HEK293T (cell line): ENCODE data around the gene ING3.

Source experiments
- BHLHE40 ChIP-seq: fragments of 450-650 bp; IDR thresholded peaks from 2 replicates; pipeline ENCODE4 v1.6.1; 2016; ENCODE audit warnings: mild to moderate bottlenecking, moderate library complexity, borderline replicate concordance
- ELF4 ChIP-seq: fragments of 450-650 bp; IDR thresholded peaks from 2 replicates; pipeline ENCODE4 v1.6.1; 2017; ENCODE audit warnings: antibody characterized with exemption
- FOXA1 ChIP-seq: fragments of 450-650 bp; IDR thresholded peaks from 2 replicates; pipeline ENCODE4 v1.6.1; 2016; ENCODE audit warnings: mild to moderate bottlenecking
- FOXM1 ChIP-seq: fragments of 450-650 bp; IDR thresholded peaks from 2 replicates; pipeline ENCODE4 v1.6.1; 2017; ENCODE audit warnings: mild to moderate bottlenecking, borderline replicate concordance
- L3MBTL2 ChIP-seq: fragments of 450-650 bp; conservative IDR thresholded peaks from 2 replicates; pipeline ENCODE4 v1.6.1; 2016; ENCODE audit warnings: mild to moderate bottlenecking
- NFRKB ChIP-seq: fragments of 450-650 bp; IDR thresholded peaks from 2 replicates; pipeline ENCODE4 v1.6.1; 2016; ENCODE audit warnings: mild to moderate bottlenecking, moderate library complexity
- SP1 ChIP-seq: fragments of 450-650 bp; IDR thresholded peaks from 2 replicates; pipeline ENCODE4 v1.6.1; 2017
- SUZ12 ChIP-seq: fragments of 450-650 bp; IDR thresholded peaks from 2 replicates; pipeline ENCODE4 v1.6.1; 2016; ENCODE audit warnings: mild to moderate bottlenecking
- TARDBP ChIP-seq: fragments of 450-650 bp; IDR thresholded peaks from 2 replicates; pipeline ENCODE4 v1.6.1; 2016
- ZNF384 ChIP-seq: fragments of 450-650 bp; IDR thresholded peaks from 2 replicates; pipeline ENCODE4 v1.6.1; 2016
- TF ChIP-seq, protein P1 (sequence below): fragments of 450-650 bp; IDR thresholded peaks from 2 replicates; pipeline ENCODE4 v1.6.1; 2016

DNA sequence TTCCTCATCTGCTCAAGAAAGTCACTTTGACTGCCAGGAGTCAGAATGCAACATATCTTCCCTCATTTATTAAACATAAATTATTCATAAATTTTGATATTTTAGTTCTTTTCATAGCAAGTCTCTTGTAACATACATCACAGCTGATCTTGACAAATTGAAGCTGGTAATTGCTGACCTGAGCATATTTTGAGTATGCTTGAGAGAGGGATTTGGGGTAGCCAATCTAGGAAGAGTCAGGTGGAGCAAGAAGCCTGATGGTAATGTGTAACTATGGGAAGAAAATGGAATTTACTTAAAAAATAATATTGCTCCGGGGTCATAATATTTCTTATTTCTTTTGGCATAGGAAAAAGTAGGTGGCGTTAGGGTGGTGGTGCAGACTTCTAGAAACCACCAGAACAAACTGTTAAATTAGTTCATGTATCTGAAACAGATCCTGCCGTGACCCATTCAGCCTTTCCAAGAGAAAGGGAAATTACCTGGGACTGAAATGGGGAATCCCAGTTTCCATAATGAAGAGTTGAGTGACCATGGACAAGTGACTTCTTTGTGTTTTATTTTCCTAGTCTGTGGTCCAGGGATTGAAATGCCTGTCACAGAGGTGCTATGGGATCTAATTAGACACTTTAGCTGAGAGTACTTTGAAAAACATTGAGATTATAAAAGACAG, 50.8 kb downstream of the ING3 start:
- TF ChIP-seq L3MBTL2 = no peak
- TF ChIP-seq NFRKB = no peak
- TF ChIP-seq SUZ12 = no peak
- TF ChIP-seq SP1 = no peak
- TF ChIP-seq, protein P1, sequence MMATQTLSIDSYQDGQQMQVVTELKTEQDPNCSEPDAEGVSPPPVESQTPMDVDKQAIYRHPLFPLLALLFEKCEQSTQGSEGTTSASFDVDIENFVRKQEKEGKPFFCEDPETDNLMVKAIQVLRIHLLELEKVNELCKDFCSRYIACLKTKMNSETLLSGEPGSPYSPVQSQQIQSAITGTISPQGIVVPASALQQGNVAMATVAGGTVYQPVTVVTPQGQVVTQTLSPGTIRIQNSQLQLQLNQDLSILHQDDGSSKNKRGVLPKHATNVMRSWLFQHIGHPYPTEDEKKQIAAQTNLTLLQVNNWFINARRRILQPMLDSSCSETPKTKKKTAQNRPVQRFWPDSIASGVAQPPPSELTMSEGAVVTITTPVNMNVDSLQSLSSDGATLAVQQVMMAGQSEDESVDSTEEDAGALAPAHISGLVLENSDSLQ = no peak
- TF ChIP-seq BHLHE40 = no peak
- no peak for TF ChIP-seq FOXA1
- TF ChIP-seq FOXM1 = no peak
- no peak for TF ChIP-seq TARDBP
- no peak for TF ChIP-seq ZNF384
- TF ChIP-seq ELF4 = no peak
